PC-3 (cell line): Measurements from ENCODE around the gene ABTB2. TPM values are rescaled to one million over a fixed set of nuclear protein-coding genes. Genes with fewer than 3 reads are reported as not detected.

Experiments used
- ATAC-seq: fragments of 200-7000 bp; cut with Tn5 transposase; 2 replicates; pipeline ENCODE4 v1.9.1; 2020; ENCODE audit warnings: mild to moderate bottlenecking, moderate library complexity
- BruUV-seq: library from RNA; stranded (reverse); fragments of 400-500 nt; replicated peaks from 2 replicates; lab custom pipeline; 2021; lab: Mats Ljungman, UMichigan
- CTCF ChIA-PET: fragments of 300-600 bp; sonication (Branson Sonifier 250); formaldehyde crosslinking; loops from one replicate; lab custom pipeline; 2022; ENCODE audit warnings: antibody characterized with exemption; lab: Charles Lee
- POLR2A ChIA-PET: fragments of 300-600 bp; sonication (Branson Sonifier 250); formaldehyde crosslinking; loops from one replicate; lab custom pipeline; 2022; ENCODE audit warnings: antibody characterized with exemption; ENCODE audit not compliant: unreplicated experiment; lab: Charles Lee
- DNase-seq: peaks from one replicate; pipeline ENCODE4 v3.0.0-alpha.2; 2015
- H2AFZ ChIP-seq: fragments of 300-600 bp; sonication (generic); 2 replicates; pipeline ENCODE4 v1.6.0; 2016; ENCODE audit warnings: antibody characterized with exemption, low read length
- H3F3A ChIP-seq: fragments of 300-600 bp; sonication (generic); one replicate; pipeline ENCODE4 v1.6.0; 2017; ENCODE audit warnings: antibody characterized with exemption, low read length, control low read depth, mild to moderate bottlenecking; ENCODE audit not compliant: unreplicated experiment
- H3K27ac ChIP-seq: fragments of 300-600 bp; sonication (generic); 2 replicates; pipeline ENCODE4 v1.5.1; 2016; ENCODE audit warnings: mild to moderate bottlenecking, low read length
- H3K27me3 ChIP-seq: fragments of 300-600 bp; sonication (generic); 2 replicates; pipeline ENCODE4 v1.6.1; 2016; ENCODE audit warnings: low read length, mixed read lengths
- H3K36me3 ChIP-seq: fragments of 300-600 bp; sonication (generic); 2 replicates; pipeline ENCODE4 v1.6.1; 2016; ENCODE audit warnings: low read depth, mixed run types, low read length, mixed read lengths
- H3K4me1 ChIP-seq: fragments of 300-600 bp; sonication (generic); 2 replicates; pipeline ENCODE4 v1.5.1; 2016; ENCODE audit warnings: low read length; ENCODE audit not compliant: insufficient read depth
- H3K4me2 ChIP-seq: fragments of 300-600 bp; sonication (generic); 2 replicates; pipeline ENCODE4 v1.6.0; 2016; ENCODE audit warnings: low read length
- H3K4me3 ChIP-seq: fragments of 300-600 bp; sonication (generic); 2 replicates; pipeline ENCODE4 v1.5.1; 2016; ENCODE audit warnings: mild to moderate bottlenecking, low read length, mixed read lengths
- H3K79me2 ChIP-seq: fragments of 300-600 bp; sonication (generic); 2 replicates; pipeline ENCODE4 v1.6.1; 2017; ENCODE audit warnings: low read length, mixed read lengths
- H3K9ac ChIP-seq: fragments of 300-600 bp; sonication (generic); 2 replicates; pipeline ENCODE4 v1.6.0; 2016; ENCODE audit warnings: mild to moderate bottlenecking, low read length
- H3K9me2 ChIP-seq: fragments of 300-600 bp; sonication (generic); replicated peaks from 2 replicates; pipeline ENCODE4 v1.6.1; 2016; ENCODE audit warnings: mixed run types, low read length, mixed read lengths
- H3K9me3 ChIP-seq: fragments of 300-600 bp; sonication (generic); 2 replicates; pipeline ENCODE4 v1.6.1; 2016; ENCODE audit warnings: low read length, mixed read lengths
- H4K20me1 ChIP-seq: fragments of 300-600 bp; sonication (generic); 2 replicates; pipeline ENCODE4 v1.6.1; 2016; ENCODE audit warnings: low read length, mixed read lengths
- EZH2 ChIP-seq: fragments of 300-600 bp; sonication (generic); IDR thresholded peaks from one replicate; pipeline ENCODE4 v1.6.1; 2017; ENCODE audit warnings: antibody characterized with exemption, mild to moderate bottlenecking, low read length; ENCODE audit not compliant: unreplicated experiment
- EZH2phosphoT487 ChIP-seq: fragments of 300-600 bp; sonication (generic); IDR thresholded peaks from 2 replicates; pipeline ENCODE4 v1.6.1; 2018; ENCODE audit warnings: mild to moderate bottlenecking, antibody characterized with exemption, low read length, borderline replicate concordance
- intact Hi-C: fragments of 100-400 bp; cut with micrococcal nuclease; formaldehyde crosslinking; loops from 2 replicates; pipeline ENCODE4 v1.9.0; 2023
- total RNA-seq: library from RNA; depleted of rRNA; stranded (reverse); fragments of >200 nt; gene quantifications from 2 replicates; pipeline ENCODE4 v1.2.3, GENCODE V29; 2014
- TF ChIP-seq, protein P1 (sequence below): fragments of 300-600 bp; sonication (generic); conservative IDR thresholded peaks from 2 replicates; pipeline ENCODE4 v1.5.1; 2017; ENCODE audit warnings: antibody characterized with exemption, low read depth, mild to moderate bottlenecking, low read length

ABTB2 gene
- total RNA-seq, 1 experiment from 2014 or later: 5.2 TPM

DNA sequence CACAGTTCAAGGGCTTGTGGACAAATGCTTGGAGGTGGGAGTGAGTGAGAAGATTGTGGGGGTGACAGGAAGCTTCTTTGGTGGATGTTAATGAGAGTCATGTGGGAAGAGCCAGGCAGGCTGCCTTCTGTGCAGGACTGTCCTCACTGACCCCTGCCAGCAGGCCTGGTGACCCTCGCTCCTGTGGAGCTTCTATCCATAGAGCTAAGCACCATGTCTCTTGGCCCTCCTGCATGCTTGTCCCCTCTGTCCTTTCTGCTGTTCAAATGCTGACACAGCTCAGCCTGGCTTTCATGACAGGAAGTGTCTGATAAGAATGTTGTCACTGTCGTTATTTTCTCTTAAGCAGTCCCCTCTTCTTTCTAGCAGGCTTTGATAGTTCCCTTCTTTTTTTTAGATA, 214.8 kb downstream of the ABTB2 start:
- POLR2A ChIA-PET: interaction anchor here (0.5 kb wide), 1 partner anchor 98 kb away, joined by 3 read pairs; no protein-coding TSS in a partner anchor
- DNase-seq: no peak
- H4K20me1 ChIP-seq: no peaks in the 10 kb centered on the region
- CTCF ChIA-PET: no interaction called here
- no peak overlapping the region for H3K9ac ChIP-seq
- no peak overlapping the region for H3K27ac ChIP-seq
- H2AFZ ChIP-seq: no peak overlapping the region
- H3K4me3 ChIP-seq: no peak overlapping the region
- no peaks in the 10 kb centered on the region for H3K9me2 ChIP-seq
- BruUV-seq: no TSS peak
- no peaks in the 10 kb centered on the region for H3K4me1 ChIP-seq
- H3K79me2 ChIP-seq: no peaks in the 10 kb centered on the region
- TF ChIP-seq, protein P1, sequence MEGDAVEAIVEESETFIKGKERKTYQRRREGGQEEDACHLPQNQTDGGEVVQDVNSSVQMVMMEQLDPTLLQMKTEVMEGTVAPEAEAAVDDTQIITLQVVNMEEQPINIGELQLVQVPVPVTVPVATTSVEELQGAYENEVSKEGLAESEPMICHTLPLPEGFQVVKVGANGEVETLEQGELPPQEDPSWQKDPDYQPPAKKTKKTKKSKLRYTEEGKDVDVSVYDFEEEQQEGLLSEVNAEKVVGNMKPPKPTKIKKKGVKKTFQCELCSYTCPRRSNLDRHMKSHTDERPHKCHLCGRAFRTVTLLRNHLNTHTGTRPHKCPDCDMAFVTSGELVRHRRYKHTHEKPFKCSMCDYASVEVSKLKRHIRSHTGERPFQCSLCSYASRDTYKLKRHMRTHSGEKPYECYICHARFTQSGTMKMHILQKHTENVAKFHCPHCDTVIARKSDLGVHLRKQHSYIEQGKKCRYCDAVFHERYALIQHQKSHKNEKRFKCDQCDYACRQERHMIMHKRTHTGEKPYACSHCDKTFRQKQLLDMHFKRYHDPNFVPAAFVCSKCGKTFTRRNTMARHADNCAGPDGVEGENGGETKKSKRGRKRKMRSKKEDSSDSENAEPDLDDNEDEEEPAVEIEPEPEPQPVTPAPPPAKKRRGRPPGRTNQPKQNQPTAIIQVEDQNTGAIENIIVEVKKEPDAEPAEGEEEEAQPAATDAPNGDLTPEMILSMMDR: no peak
- TF ChIP-seq EZH2 (no peak), EZH2phosphoT487 (no peak)
- H3K27me3 ChIP-seq: no peaks in the 10 kb centered on the region
- peaks cover 54% of the 10 kb centered on the region for H3K36me3 ChIP-seq
- ATAC-seq: no peak
- intact Hi-C loops: no loop called here
- no peak overlapping the region for H3K4me2 ChIP-seq
- H3K9me3 ChIP-seq: no peaks in the 10 kb centered on the region
- no peaks in the 10 kb centered on the region for H3F3A ChIP-seq

DNA sequence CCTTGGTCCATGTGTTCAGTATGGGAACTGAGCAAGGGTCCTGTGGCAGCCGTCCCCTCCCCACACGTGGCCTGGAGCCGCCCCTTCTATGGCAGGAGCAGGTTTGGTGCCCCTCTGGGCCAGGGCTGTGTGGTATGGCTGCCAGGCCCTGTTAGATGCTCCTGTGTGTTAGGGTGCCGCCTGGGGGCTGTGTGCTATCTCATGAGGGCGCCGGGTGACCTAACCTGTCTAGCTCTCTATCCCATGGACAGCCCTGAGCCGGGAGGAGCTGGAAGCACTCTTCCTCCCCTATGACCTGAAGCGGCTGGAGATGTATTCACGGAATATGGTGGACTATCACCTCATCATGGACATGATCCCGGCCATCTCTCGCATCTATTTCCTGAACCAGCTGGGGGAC, 217.7 kb downstream of the ABTB2 start:
- BruUV-seq: no TSS peak

DNA sequence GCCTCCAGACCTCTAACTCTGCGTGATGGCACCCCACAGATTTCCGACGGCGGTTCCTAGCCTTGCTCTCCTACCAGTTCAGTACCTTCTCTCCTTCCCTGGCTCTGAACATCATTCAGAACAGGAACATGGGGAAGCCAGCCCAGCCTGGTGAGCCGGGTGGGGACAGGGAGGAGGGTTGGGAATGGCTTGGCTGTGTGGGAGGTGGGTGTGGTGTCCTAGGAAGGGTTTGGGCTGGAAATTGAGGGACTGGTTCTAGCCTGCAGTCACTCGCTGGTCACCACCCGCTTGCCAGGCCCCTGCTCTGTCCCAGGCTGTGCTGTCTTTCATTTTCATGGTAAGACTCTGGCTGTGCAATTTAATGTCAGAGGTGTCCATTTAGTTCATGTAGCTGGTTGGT, 218.5 kb downstream of the ABTB2 start:
- ChIA-PET CTCF (no interaction called here), POLR2A (no interaction called here)
- Histone ChIP-seq H3K79me2 (no peaks in the 10 kb centered on the region), H3K4me2 (no peak overlapping the region), H3K27me3 (no peaks in the 10 kb centered on the region), H3K9me2 (no peaks in the 10 kb centered on the region), H3K4me3 (no peak overlapping the region), H3K36me3 (peaks cover 53% of the 10 kb centered on the region), H2AFZ (no peak overlapping the region), H3K27ac (no peak overlapping the region), H3F3A (no peaks in the 10 kb centered on the region), H3K9ac (no peak overlapping the region), H4K20me1 (no peaks in the 10 kb centered on the region), H3K4me1 (no peaks in the 10 kb centered on the region), H3K9me3 (no peaks in the 10 kb centered on the region)
- TF ChIP-seq EZH2phosphoT487 (no peak), EZH2 (no peak)
- TF ChIP-seq, protein P1: no peak
- DNase-seq: no peak
- no TSS peak for BruUV-seq
- no peak for ATAC-seq
- intact Hi-C loops: no loop called here

More for the DNA sequence above, 217.7 kb downstream of the ABTB2 start:
- CTCF ChIA-PET: no interaction called here
- intact Hi-C loops: no loop called here
- ATAC-seq: no peak
- Histone ChIP-seq H3K9ac (no peak overlapping the region), H3K4me1 (no peaks in the 10 kb centered on the region), H3K36me3 (peaks cover 54% of the 10 kb centered on the region), H3K27me3 (no peaks in the 10 kb centered on the region), H3K9me3 (no peaks in the 10 kb centered on the region), H3K9me2 (no peaks in the 10 kb centered on the region), H3K27ac (no peak overlapping the region), H2AFZ (no peak overlapping the region), H3K4me2 (no peak overlapping the region), H3K79me2 (no peaks in the 10 kb centered on the region), H3K4me3 (no peak overlapping the region), H4K20me1 (no peaks in the 10 kb centered on the region), H3F3A (no peaks in the 10 kb centered on the region)
- POLR2A ChIA-PET: no interaction called here
- TF ChIP-seq EZH2: no peak
- TF ChIP-seq, protein P1: no peak
- no peak for TF ChIP-seq EZH2phosphoT487
- DNase-seq: no peak
